Esophagus squamous epithelium (tissue), 5 donors: ENCODE results near the gene HKDC1. TPM values are rescaled to one million over a fixed set of nuclear protein-coding genes. Genes with fewer than 3 reads are reported as not detected.

ENCODE experiments used
- DNase-seq: peaks from one replicate; lab custom pipeline; 2025; lab: John Stamatoyannopoulos, UW
- H3K27ac ChIP-seq, 4 donors: fragments of 200-600 bp; sonication (generic); one replicate each; pipeline ENCODE4 v1.5.1; 2016 to 2019; ENCODE audit warnings: mild to moderate bottlenecking in 1 of 4
- H3K27me3 ChIP-seq, 4 donors: fragments of 200-600 bp; sonication (generic); 1 replicate in 3 of 4; 2 replicates in 1 of 4; pipeline versions ENCODE4 v1.5.1 to v1.6.0; 2017 to 2021; ENCODE audit warnings: antibody characterized with exemption in 1 of 4
- H3K36me3 ChIP-seq, 3 donors: fragments of 200-600 bp; sonication (generic); one replicate each; pipeline ENCODE4 v1.5.1; 2016 to 2019
- H3K4me1 ChIP-seq, 3 donors: fragments of 200-600 bp; sonication (generic); one replicate each; pipeline ENCODE4 v1.5.1; 2017 to 2019
- H3K4me3 ChIP-seq, 4 donors: fragments of 200-600 bp; sonication (generic); 1 replicate in 3 of 4; 2 replicates in 1 of 4; pipeline ENCODE4 v1.5.1; 2016 to 2019; ENCODE audit warnings: mild to moderate bottlenecking in 2 of 4, moderate library complexity in 1 of 4
- H3K9me3 ChIP-seq, 3 donors: fragments of 200-600 bp; sonication (generic); one replicate each; pipeline ENCODE4 v1.5.1; 2016 to 2019
- CTCF ChIP-seq, 6 experiments: fragments of 450-650 bp in 4 of 6; fragments of 200-600 bp in 2 of 6; sonication (generic) in 2 of 6; IDR thresholded peaks; one replicate each; pipeline ENCODE4 v1.5.1; 2016 to 2019; ENCODE audit warnings: antibody characterized with exemption in 6 of 6, mild to moderate bottlenecking in 4 of 6, moderate library complexity in 4 of 6
- POLR2A ChIP-seq, 4 donors: fragments of 450-650 bp; IDR thresholded peaks; one replicate each; pipeline ENCODE4 v1.6.1; 2017; ENCODE audit warnings: antibody characterized with exemption in 4 of 4, mild to moderate bottlenecking in 4 of 4, moderate library complexity in 3 of 4
- WGBS, 2 donors: methylation state at CpG; one replicate each; pipeline ENCODE4 v1.1.5; 2018; 5-methylcytosine and 5-hydroxymethylcytosine counted together
- intact Hi-C: fragments of 100-400 bp; cut with DNase I; formaldehyde crosslinking; loops from one replicate; pipeline ENCODE4 v1.15.0; 2022
- total RNA-seq, 4 donors: library from RNA; depleted of rRNA; stranded (reverse); fragments of >200 nt; gene quantifications; one replicate each; pipeline ENCODE4 v1.1.0, GENCODE V29; 2016
- donor health status: DM: yes; HTN: yes; CAD: no.

HKDC1 gene
- total RNA-seq, 4 donors from 2014 or later: 0.19 to 1.5 (median 0.19) TPM; not detected in 1

DNA sequence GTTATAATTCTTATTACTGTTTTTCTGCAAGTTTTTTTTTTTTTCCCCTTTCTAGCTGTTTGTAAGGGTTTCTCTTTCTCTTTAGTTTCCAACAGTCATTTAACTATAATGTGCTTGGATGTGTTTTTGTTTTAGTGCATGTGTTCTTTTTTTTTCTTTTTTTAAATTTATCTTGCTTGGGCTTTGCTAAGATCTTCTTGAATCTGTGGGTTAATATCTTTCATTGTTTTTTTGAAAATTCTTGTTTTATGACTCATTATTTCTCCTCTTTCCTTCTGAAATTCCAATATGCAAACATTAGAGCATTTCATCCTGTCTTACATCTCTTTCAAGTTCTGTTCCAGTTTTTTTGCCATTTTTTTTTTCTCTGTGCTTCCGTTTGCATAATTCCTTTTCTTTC lies 52.5 kb downstream of the HKDC1 start:
- TF ChIP-seq POLR2A (IDR thresholded peaks at IDR 0.05) (no peak), CTCF (IDR thresholded peaks at IDR 0.05) (no peak)
- WGBS, 2 donors: 50 to 88% methylated on average over 1 of the region's 1 CpG
- peaks cover 0 to 6% (median 0%) of the 10 kb centered on the region in 3 donors for H3K9me3 ChIP-seq
- DNase-seq: no peak
- no peaks in the 10 kb centered on the region for H3K27me3 ChIP-seq
- H3K36me3 ChIP-seq: no peaks in the 10 kb centered on the region
- no peaks in the 10 kb centered on the region for H3K4me1 ChIP-seq
- no peak overlapping the region for H3K4me3 ChIP-seq
- H3K27ac ChIP-seq: no peak overlapping the region
- intact Hi-C loops: no loop called here

GRCh38 chr10:69275444-69275843 lies 55.3 kb downstream of the HKDC1 start:
- H3K36me3 ChIP-seq: no peaks in the 10 kb centered on the region
- no peak for DNase-seq
- WGBS, 2 donors: 86 to 97% methylated on average over 1 of the region's 1 CpG
- H3K27ac ChIP-seq: no peak overlapping the region
- H3K4me3 ChIP-seq: no peak overlapping the region
- TF ChIP-seq CTCF (IDR thresholded peaks at IDR 0.05) (no peak), POLR2A (IDR thresholded peaks at IDR 0.05) (no peak)
- intact Hi-C loops: no loop called here
- no peaks in the 10 kb centered on the region for H3K4me1 ChIP-seq
- H3K27me3 ChIP-seq: no peaks in the 10 kb centered on the region
- peaks cover 0 to 6% (median 0%) of the 10 kb centered on the region in 3 donors for H3K9me3 ChIP-seq

DNA sequence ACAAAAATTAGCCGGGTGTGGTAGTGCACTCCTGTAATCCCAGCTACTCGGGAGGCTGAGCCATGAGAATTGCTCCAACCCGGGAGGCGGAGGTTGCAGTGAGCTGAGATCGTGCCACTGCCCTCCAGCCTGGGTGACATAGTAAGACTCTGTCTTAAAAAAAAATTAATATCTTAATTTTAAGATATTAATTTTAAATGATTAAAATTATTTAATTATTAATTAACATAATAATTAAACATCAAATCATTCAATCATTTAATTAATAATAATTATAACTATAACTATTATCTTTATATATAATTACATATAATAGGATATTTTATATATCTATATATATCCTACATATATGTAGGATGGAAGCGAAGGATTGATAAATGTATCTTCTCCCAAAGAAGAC lies 56.4 kb downstream of the HKDC1 start:
- no peaks in the 10 kb centered on the region for H3K4me1 ChIP-seq
- intact Hi-C loops: no loop called here
- TF ChIP-seq POLR2A (IDR thresholded peaks at IDR 0.05) (no peak), CTCF (IDR thresholded peaks at IDR 0.05) (no peak)
- no peak overlapping the region for H3K27ac ChIP-seq
- H3K9me3 ChIP-seq: peaks cover 0 to 6% (median 0%) of the 10 kb centered on the region in 3 donors
- WGBS, 2 donors: 85 to 90% methylated on average over 6 of the region's 6 CpGs
- no peak overlapping the region for H3K4me3 ChIP-seq
- H3K36me3 ChIP-seq: no peaks in the 10 kb centered on the region
- no peak for DNase-seq
- no peaks in the 10 kb centered on the region for H3K27me3 ChIP-seq

DNA sequence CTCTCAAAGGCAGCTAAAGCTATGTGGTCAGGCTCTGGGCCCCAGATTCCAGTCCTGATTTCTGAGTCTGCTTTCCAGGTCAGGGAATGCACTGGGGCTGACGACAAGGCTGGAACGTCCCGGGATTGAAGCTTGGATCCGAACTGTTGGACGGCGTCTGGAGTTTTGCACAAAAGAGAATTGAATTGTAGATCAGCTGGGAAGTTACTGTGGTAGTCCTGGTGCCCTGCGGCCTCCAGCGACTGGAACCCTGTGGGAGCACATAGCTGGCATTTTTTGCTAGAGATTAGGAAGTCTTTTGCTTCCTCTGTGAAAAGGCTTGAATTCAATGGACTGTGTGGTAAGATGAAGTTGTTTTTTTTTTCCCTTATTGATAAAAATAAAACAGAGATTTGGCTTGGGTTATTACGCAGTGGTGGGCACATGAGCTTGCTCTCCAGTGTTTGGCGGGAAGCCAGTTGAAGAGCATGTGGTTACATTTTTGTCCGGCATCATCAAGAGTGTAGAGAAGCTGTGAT lies 58.4 kb downstream of the HKDC1 start, which contains the start of gene HK1:
Gene HK1 (plus strand): TSS at position 51 of the 518 bp plus-strand sequence.
- intact Hi-C loops: no loop called here
- no peak for TF ChIP-seq POLR2A (IDR thresholded peaks at IDR 0.05)
- TF ChIP-seq CTCF (IDR thresholded peaks at IDR 0.05): no peak
- H3K27ac ChIP-seq: no peak within 1 kb of the TSS
- 59 to 63% methylated on average over 9 to 11 of the region's 11 CpGs for WGBS, 2 donors
- H3K9me3 ChIP-seq: no peaks in the 10 kb centered on the region
- H3K36me3 ChIP-seq: no peaks in the 10 kb centered on the region
- no peaks in the 10 kb centered on the region for H3K4me1 ChIP-seq
- no peak for DNase-seq
- H3K4me3 ChIP-seq: no peak within 1 kb of the TSS
- H3K27me3 ChIP-seq: no peaks in the 10 kb centered on the region

GRCh38 chr10:69279110-69279509 lies 59.0 kb downstream of the HKDC1 start:
- Histone ChIP-seq H3K27me3 (no peaks in the 10 kb centered on the region), H3K27ac (no peak overlapping the region), H3K9me3 (no peaks in the 10 kb centered on the region), H3K4me3 (no peak overlapping the region), H3K36me3 (no peaks in the 10 kb centered on the region), H3K4me1 (no peaks in the 10 kb centered on the region)
- DNase-seq: no peak
- TF ChIP-seq CTCF (IDR thresholded peaks at IDR 0.05) (no peak), POLR2A (IDR thresholded peaks at IDR 0.05) (no peak)
- 80 to 83% methylated on average over 2 of the region's 2 CpGs for WGBS, 2 donors
- intact Hi-C loops: no loop called here
